HEK293T (cell line): Measurements from ENCODE around the gene ZNF782.
"Not testable (repeated sequence)": the region's sequence is repeated elsewhere in the genome, so short reads cannot be mapped to it uniquely, and the experiment has no call there.

Experiments used
- CTCF ChIA-PET: fragments of 350-600 bp; formaldehyde crosslinking; extraction: SDS; loops from one replicate; lab custom pipeline; 2021; ENCODE audit warnings: antibody characterized with exemption, inconsistent platforms; lab: Yijun Ruan, JAX
- POLR2A ChIA-PET: fragments of 350-600 bp; formaldehyde crosslinking; extraction: SDS; loops from one replicate; lab custom pipeline; 2020; ENCODE audit warnings: antibody characterized with exemption, inconsistent platforms; lab: Yijun Ruan, JAX
- DNase-seq: peaks from one replicate; pipeline ENCODE4 v3.0.0; 2012; ENCODE audit warnings: mixed read lengths; ENCODE audit errors: extremely low spot score
- ARNT ChIP-seq: fragments of 450-650 bp; IDR thresholded peaks from 2 replicates; pipeline ENCODE4 v1.6.1; 2017; ENCODE audit warnings: mild to moderate bottlenecking
- BHLHE40 ChIP-seq: fragments of 450-650 bp; IDR thresholded peaks from 2 replicates; pipeline ENCODE4 v1.6.1; 2016; ENCODE audit warnings: mild to moderate bottlenecking, moderate library complexity, borderline replicate concordance
- CTBP1 ChIP-seq: fragments of 450-650 bp; IDR thresholded peaks from 2 replicates; pipeline ENCODE4 v1.6.1; 2016; ENCODE audit warnings: borderline replicate concordance
- ELF4 ChIP-seq: fragments of 450-650 bp; IDR thresholded peaks from 2 replicates; pipeline ENCODE4 v1.6.1; 2017; ENCODE audit warnings: antibody characterized with exemption
- FOXA1 ChIP-seq: fragments of 450-650 bp; IDR thresholded peaks from 2 replicates; pipeline ENCODE4 v1.6.1; 2016; ENCODE audit warnings: mild to moderate bottlenecking
- FOXK2 ChIP-seq: fragments of 450-650 bp; IDR thresholded peaks from 2 replicates; pipeline ENCODE4 v1.6.1; 2016; ENCODE audit warnings: mild to moderate bottlenecking
- FOXM1 ChIP-seq: fragments of 450-650 bp; IDR thresholded peaks from 2 replicates; pipeline ENCODE4 v1.6.1; 2017; ENCODE audit warnings: mild to moderate bottlenecking, borderline replicate concordance
- HDGF ChIP-seq: fragments of 450-650 bp; IDR thresholded peaks from 2 replicates; pipeline ENCODE4 v1.6.1; 2017; ENCODE audit warnings: antibody characterized with exemption, borderline replicate concordance
- L3MBTL2 ChIP-seq: fragments of 450-650 bp; conservative IDR thresholded peaks from 2 replicates; pipeline ENCODE4 v1.6.1; 2016; ENCODE audit warnings: mild to moderate bottlenecking
- LEF1 ChIP-seq: fragments of 450-650 bp; IDR thresholded peaks from 2 replicates; pipeline ENCODE4 v1.6.1; 2017; ENCODE audit warnings: mild to moderate bottlenecking, borderline replicate concordance
- NFRKB ChIP-seq: fragments of 450-650 bp; IDR thresholded peaks from 2 replicates; pipeline ENCODE4 v1.6.1; 2016; ENCODE audit warnings: mild to moderate bottlenecking, moderate library complexity
- SP1 ChIP-seq: fragments of 450-650 bp; IDR thresholded peaks from 2 replicates; pipeline ENCODE4 v1.6.1; 2017
- SUZ12 ChIP-seq: fragments of 450-650 bp; IDR thresholded peaks from 2 replicates; pipeline ENCODE4 v1.6.1; 2016; ENCODE audit warnings: mild to moderate bottlenecking
- TARDBP ChIP-seq: fragments of 450-650 bp; IDR thresholded peaks from 2 replicates; pipeline ENCODE4 v1.6.1; 2016
- ZNF384 ChIP-seq: fragments of 450-650 bp; IDR thresholded peaks from 2 replicates; pipeline ENCODE4 v1.6.1; 2016
- TF ChIP-seq, protein P1 (sequence below): fragments of 450-650 bp; IDR thresholded peaks from 2 replicates; pipeline ENCODE4 v1.6.1; 2016

ZNF782 gene

DNA sequence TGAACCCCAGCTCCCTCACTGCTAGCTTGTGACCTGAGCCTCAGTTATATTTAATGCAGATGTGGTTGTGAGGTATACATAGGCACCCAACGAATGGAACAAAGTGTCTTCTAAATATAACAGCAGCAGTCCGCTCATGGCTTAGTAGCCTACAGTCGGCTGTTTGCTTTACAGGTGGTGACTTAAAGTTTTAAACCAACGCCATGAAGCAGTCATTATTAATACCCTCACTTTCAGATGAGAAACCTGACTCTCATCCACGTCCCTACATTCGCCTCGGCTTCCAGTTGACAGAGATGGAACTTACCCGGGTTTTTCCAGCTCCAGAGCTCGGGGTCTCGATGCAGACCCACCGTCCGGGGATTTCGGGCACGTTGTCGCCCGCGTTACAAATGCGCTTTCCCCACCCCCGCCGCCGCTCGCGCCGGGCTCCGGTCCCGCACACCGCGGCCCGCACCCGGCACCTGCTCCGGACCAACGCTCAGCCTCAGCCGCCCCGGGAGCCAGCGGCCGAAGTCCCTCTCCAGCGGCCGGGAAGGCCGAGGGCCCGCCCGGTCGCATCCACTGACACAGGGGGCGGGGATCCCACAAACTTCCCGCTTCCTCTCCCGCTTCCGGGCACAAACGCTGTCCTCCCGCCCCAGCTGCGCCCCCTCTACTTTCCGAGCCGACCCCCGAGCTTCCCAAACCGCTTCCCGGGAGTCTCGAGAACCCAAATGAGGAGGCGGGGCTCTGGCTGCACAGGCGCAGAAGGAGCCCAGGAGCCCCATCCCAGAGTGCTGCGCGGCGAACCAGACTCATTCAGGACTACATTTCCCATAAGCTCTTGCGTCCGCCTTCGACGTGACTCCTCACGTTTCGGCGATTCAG is at the start of gene ZNF782:
Gene ZNF782, minus strand, starts transcription at position 734 of the 870 bp plus-strand sequence. CDS start 2,553 bp downstream, outside the sequence.
- no peak for TF ChIP-seq NFRKB
- no peak for TF ChIP-seq ZNF384
- TF ChIP-seq TARDBP: no peak
- no peak for TF ChIP-seq ELF4
- TF ChIP-seq FOXA1: no peak
- no peak for TF ChIP-seq CTBP1
- TF ChIP-seq HDGF: no peak
- TF ChIP-seq L3MBTL2: no peak
- TF ChIP-seq FOXM1: no peak
- no peak for TF ChIP-seq FOXK2
- no peak for TF ChIP-seq BHLHE40
- TF ChIP-seq SUZ12: no peak; the same call in 1 of the 2 replicates
- DNase-seq: peak; percentile 93
- POLR2A ChIA-PET: interaction anchor here (0.7 to 1.9 kb wide), 8 partner anchors 9 to 780 kb away, joined by 3 to 6 read pairs (median 3); partner anchors contain the start of genes NCBP1 and TSTD2
- CTCF ChIA-PET: interaction anchor here (0.6 to 0.7 kb wide), 2 partner anchors 32 to 187 kb away, joined by 4 to 5 read pairs; no protein-coding TSS in a partner anchor

DNA sequence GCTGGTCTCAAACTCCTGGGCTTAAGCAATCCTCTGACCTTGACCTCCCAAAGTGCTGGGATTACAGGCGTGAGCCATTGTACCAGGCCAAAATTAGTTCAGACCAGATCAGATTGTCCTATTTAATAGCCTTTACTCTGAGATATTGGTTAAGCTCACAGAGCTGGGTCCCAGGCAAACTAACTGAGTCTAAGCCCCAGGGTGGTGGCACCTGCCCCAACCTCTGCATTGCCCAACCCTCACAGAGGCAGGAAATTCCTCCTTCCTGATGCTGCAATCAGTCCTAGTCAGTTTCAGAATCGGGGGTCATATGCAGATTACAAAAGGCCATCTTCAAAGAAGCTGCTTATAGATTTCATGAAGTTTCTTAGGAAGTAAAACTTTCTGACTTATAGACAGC is 45.7 kb upstream of the ZNF782 start:
- POLR2A ChIA-PET, DNase-seq, CTCF ChIA-PET: not testable (repeated sequence)

DNA sequence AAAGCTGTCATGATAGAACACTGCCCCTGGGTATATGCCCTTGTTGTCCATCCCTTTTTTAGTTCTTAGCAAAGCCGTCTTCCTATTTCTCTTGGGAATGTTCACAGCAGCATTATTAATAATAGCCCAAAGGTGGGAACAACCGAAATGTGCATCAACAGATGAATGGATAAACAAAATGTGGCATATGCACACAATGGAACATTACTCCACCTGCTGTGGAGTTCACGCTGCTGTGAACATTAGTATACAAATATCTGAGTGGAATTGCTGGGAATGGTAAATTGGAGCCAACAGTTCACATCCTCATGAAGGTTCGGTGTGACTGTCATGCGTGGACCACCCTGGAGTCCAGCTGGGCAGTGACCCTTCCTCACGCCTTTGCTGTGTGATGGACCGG is 37.8 kb upstream of the ZNF782 start:
- no peak for DNase-seq
- ChIA-PET POLR2A (no interaction called here), CTCF (no interaction called here)
- TF ChIP-seq SUZ12 (no peak), BHLHE40 (no peak), FOXK2 (no peak), ELF4 (no peak), CTBP1 (no peak), LEF1 (no peak), NFRKB (no peak), FOXA1 (no peak), TARDBP (no peak), FOXM1 (no peak)
- TF ChIP-seq, protein P1, sequence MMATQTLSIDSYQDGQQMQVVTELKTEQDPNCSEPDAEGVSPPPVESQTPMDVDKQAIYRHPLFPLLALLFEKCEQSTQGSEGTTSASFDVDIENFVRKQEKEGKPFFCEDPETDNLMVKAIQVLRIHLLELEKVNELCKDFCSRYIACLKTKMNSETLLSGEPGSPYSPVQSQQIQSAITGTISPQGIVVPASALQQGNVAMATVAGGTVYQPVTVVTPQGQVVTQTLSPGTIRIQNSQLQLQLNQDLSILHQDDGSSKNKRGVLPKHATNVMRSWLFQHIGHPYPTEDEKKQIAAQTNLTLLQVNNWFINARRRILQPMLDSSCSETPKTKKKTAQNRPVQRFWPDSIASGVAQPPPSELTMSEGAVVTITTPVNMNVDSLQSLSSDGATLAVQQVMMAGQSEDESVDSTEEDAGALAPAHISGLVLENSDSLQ: no peak

DNA sequence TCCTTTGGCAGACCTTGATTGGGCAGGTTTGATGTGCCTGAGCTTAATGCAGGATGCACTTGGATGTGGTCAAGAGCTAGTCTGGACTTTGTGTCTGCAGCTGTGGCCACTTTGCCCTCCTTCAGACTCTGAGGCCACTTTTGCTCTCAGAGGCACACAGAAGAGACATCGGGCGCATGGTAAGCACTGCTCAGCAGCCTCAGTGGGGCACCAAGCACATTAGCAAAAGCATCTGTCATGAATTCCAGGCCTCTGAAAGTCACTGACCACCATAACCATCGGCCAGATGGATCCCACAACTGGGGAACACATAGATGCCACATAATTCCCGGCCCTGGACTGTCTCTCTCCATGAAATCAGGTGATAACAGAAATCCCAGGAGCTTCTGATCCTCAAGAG is 34.3 kb upstream of the ZNF782 start:
- ChIA-PET POLR2A (no interaction called here), CTCF (no interaction called here)
- TF ChIP-seq ZNF384 (no peak), HDGF (no peak), LEF1 (no peak)
- no peak for DNase-seq

DNA sequence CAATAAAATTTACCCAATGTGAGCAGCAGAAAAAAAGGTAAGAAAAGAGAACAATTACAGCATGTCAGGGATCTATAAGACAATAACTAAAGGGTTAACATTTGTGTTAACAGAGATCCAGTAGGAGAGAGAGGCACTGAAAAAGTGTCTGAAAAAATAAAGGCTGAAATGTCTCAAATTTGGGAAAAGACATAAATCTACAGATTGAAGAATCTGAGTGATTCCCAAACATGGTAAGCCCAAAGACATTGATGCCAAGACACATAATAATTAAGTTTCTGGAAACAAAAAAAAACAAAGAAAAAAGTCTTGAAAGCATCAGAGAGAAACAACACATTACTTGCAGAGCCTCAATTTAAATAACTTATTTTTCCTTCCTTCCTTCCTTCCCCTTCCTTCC is 31.1 kb upstream of the ZNF782 start:
- TF ChIP-seq SP1 (no peak), ELF4 (no peak), ARNT (no peak), ZNF384 (no peak), NFRKB (no peak), SUZ12 (no peak), TARDBP (no peak), FOXM1 (no peak), LEF1 (no peak), L3MBTL2 (no peak), FOXA1 (no peak), HDGF (no peak), CTBP1 (no peak), FOXK2 (no peak), BHLHE40 (no peak)
- TF ChIP-seq, protein P1: no peak
- DNase-seq: no peak
- ChIA-PET CTCF (interaction anchor here (0.6 kb wide), 1 partner anchor 31 kb away, joined by 4 read pairs; the partner anchor contains the start of gene ZNF782), POLR2A (no interaction called here)

DNA sequence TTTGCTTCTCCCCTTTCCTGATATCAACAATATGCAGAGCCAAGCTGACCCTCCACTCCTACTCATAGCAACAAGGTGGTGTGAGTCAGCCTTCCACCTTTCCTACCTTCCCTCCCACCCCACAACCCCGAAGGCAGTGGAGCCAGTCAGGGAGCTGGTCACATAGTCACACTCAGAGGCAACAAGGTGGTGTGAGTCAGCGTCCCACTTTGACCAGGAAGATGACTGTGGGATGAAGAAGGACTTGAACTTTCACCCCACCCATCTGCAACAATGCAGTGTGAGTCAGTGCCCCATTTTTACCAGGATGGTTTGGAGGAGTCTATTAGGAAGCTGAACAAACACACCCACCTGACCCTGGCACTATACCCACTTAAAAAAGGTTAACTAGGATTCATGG is 30.1 kb upstream of the ZNF782 start:
- ChIA-PET CTCF (no interaction called here), POLR2A (interaction anchor here (0.7 to 1.2 kb wide), 2 partner anchors 9 to 10 kb away, joined by 3 to 5 read pairs; no protein-coding TSS in a partner anchor)
- no peak for TF ChIP-seq FOXM1
- TF ChIP-seq, protein P1: no peak
- no peak for TF ChIP-seq SP1
- no peak for TF ChIP-seq ZNF384
- no peak for TF ChIP-seq ELF4
- no peak for TF ChIP-seq HDGF
- no peak for TF ChIP-seq LEF1
- TF ChIP-seq ARNT: no peak
- TF ChIP-seq BHLHE40: no peak
- TF ChIP-seq SUZ12: no peak
- TF ChIP-seq L3MBTL2: no peak
- no peak for DNase-seq
